ENCODE measurements around the gene DLX4. TPM values are rescaled to one million over a fixed set of nuclear protein-coding genes. Genes with fewer than 3 reads are reported as not detected.

Gene DLX4
- total and polyA plus RNA-seq, 7 donors: 0.34 TPM; not detected in 6

GRCh38 chr17:49936386-49936785, 32.6 kb upstream of the DLX4 start:
- Histone ChIP-seq H3K27me3 (peaks cover 0 to 41% (median 13%) of the 10 kb centered on the region in 3 donors), H3K36me3 (no peaks in the 10 kb centered on the region), H3K27ac (no peak overlapping the region), H3K4me3 (no peak overlapping the region), H3K9me3 (no peaks in the 10 kb centered on the region), H3K4me1 (no peaks in the 10 kb centered on the region)
- intact Hi-C loops (cut with DNase I): no loop called here
- 88 to 93% methylated on average over 9 of the region's 9 CpGs for WGBS, 2 donors
- DNase-seq: no peak
- no peak for TF ChIP-seq EP300 (IDR thresholded peaks at IDR 0.05)
- no peak for TF ChIP-seq POLR2A (IDR thresholded peaks at IDR 0.05)
- TF ChIP-seq CTCF (IDR thresholded peaks at IDR 0.05): no peak
- TF ChIP-seq POLR2AphosphoS5 (IDR thresholded peaks at IDR 0.05): no peak

GRCh38 chr17:49939318-49939717, 29.7 kb upstream of the DLX4 start:
- no peak for DNase-seq
- TF ChIP-seq CTCF (IDR thresholded peaks at IDR 0.05) (no peak), POLR2A (IDR thresholded peaks at IDR 0.05) (no peak), POLR2AphosphoS5 (IDR thresholded peaks at IDR 0.05) (no peak), EP300 (IDR thresholded peaks at IDR 0.05) (no peak)
- Histone ChIP-seq H3K27ac (no peak overlapping the region), H3K36me3 (no peaks in the 10 kb centered on the region), H3K27me3 (peaks cover 0 to 54% (median 13%) of the 10 kb centered on the region in 3 donors), H3K4me3 (no peak overlapping the region), H3K9me3 (no peaks in the 10 kb centered on the region), H3K4me1 (no peaks in the 10 kb centered on the region)
- WGBS, 2 donors: 35 to 50% methylated on average over 7 of the region's 7 CpGs
- intact Hi-C loops (cut with DNase I): no loop called here

GRCh38 chr17:49941427-49941826, 27.6 kb upstream of the DLX4 start:
- intact Hi-C loops (cut with DNase I): no loop called here
- WGBS, 2 donors: 53 to 60% methylated on average over 10 of the region's 10 CpGs
- TF ChIP-seq CTCF (IDR thresholded peaks at IDR 0.05) (no peak), POLR2A (IDR thresholded peaks at IDR 0.05) (no peak), EP300 (IDR thresholded peaks at IDR 0.05) (no peak), POLR2AphosphoS5 (IDR thresholded peaks at IDR 0.05) (no peak)
- Histone ChIP-seq H3K36me3 (no peaks in the 10 kb centered on the region), H3K4me3 (no peak overlapping the region), H3K9me3 (no peaks in the 10 kb centered on the region), H3K4me1 (no peaks in the 10 kb centered on the region), H3K27me3 (peaks cover 0 to 60% (median 0%) of the 10 kb centered on the region in 3 donors), H3K27ac (no peak overlapping the region)
- DNase-seq: no peak

- peaks cover 0 to 73% (median 5%) of the 10 kb centered on the region in 3 donors for H3K27me3 ChIP-seq
- WGBS, 2 donors: 80 to 82% methylated on average over 5 of the region's 5 CpGs
- H3K9me3 ChIP-seq: no peaks in the 10 kb centered on the region
- no peaks in the 10 kb centered on the region for H3K36me3 ChIP-seq
- H3K4me1 ChIP-seq: no peaks in the 10 kb centered on the region
- H3K27ac ChIP-seq: no peak overlapping the region
- no peak for DNase-seq
- TF ChIP-seq POLR2A (IDR thresholded peaks at IDR 0.05): no peak
- no peak for TF ChIP-seq POLR2AphosphoS5 (IDR thresholded peaks at IDR 0.05)
- no peak for TF ChIP-seq CTCF (IDR thresholded peaks at IDR 0.05)
- TF ChIP-seq EP300 (IDR thresholded peaks at IDR 0.05): no peak
- no peak overlapping the region for H3K4me3 ChIP-seq
- intact Hi-C loops (cut with DNase I): no loop called here
These were observed 26.0 kb upstream of the DLX4 start for GRCh38 chr17:49942947-49943346.

GRCh38 chr17:49944273-49944870, 24.6 kb upstream of the DLX4 start:
- Histone ChIP-seq H3K4me3 (no peak overlapping the region), H3K4me1 (no peaks in the 10 kb centered on the region), H3K9me3 (no peaks in the 10 kb centered on the region), H3K36me3 (no peaks in the 10 kb centered on the region), H3K27ac (no peak overlapping the region), H3K27me3 (peaks cover 0 to 79% (median 12%) of the 10 kb centered on the region in 3 donors)
- intact Hi-C loops (cut with DNase I): no loop called here
- 30 to 33% methylated on average over 26 of the region's 26 CpGs for WGBS, 2 donors
- DNase-seq: no peak
- TF ChIP-seq CTCF (IDR thresholded peaks at IDR 0.05): no peak
- TF ChIP-seq POLR2AphosphoS5 (IDR thresholded peaks at IDR 0.05): no peak
- no peak for TF ChIP-seq POLR2A (IDR thresholded peaks at IDR 0.05)
- no peak for TF ChIP-seq EP300 (IDR thresholded peaks at IDR 0.05)
